Right lobe of liver (tissue), 6 donors: ENCODE results near the gene ITPKA. TPM values are rescaled to one million over a fixed set of nuclear protein-coding genes. Genes with fewer than 3 reads are reported as not detected.

Experiments used
- ATAC-seq, 4 donors: fragments of 200-7000 bp; cut with Tn5 transposase; one replicate each; pipeline ENCODE4 v1.9.1; 2020; ENCODE audit warnings: mild to moderate bottlenecking in 4 of 4, moderate library complexity in 4 of 4
- DNase-seq, 3 donors: peaks; one replicate each; pipeline ENCODE4 v3.0.0-alpha.2; 2020
- H3K27ac ChIP-seq, 3 donors: fragments of 200-600 bp; one replicate each; pipeline ENCODE4 v1.8.0; 2022
- H3K27me3 ChIP-seq, 2 donors: fragments of 200-600 bp; one replicate each; pipeline ENCODE4 v1.8.0; 2022
- H3K36me3 ChIP-seq, 4 donors: fragments of 200-600 bp; sonication (generic) in 1 of 4; one replicate each; pipeline versions ENCODE4 v1.5.1 to v1.8.0; 2017 to 2022; ENCODE audit warnings: control low read depth in 1 of 4
- H3K4me1 ChIP-seq, 4 donors: fragments of 200-600 bp; sonication (generic) in 1 of 4; one replicate each; pipeline versions ENCODE4 v1.5.1 to v1.8.0; 2017 to 2022; ENCODE audit warnings: control low read depth in 1 of 4
- H3K4me3 ChIP-seq, 3 donors: fragments of 200-600 bp; one replicate each; pipeline ENCODE4 v1.8.0; 2022
- H3K9me3 ChIP-seq, 4 donors: fragments of 200-600 bp; sonication (generic) in 1 of 4; one replicate each; pipeline versions ENCODE4 v1.5.1 to v1.8.0; 2017 to 2022; ENCODE audit warnings: control low read depth in 1 of 4
- POLR2A ChIP-seq: fragments of 450-650 bp; IDR thresholded peaks from one replicate; pipeline ENCODE4 v1.6.1; 2017; ENCODE audit warnings: antibody characterized with exemption, mild to moderate bottlenecking
- WGBS: methylation state at CpG from one replicate; pipeline ENCODE4 v1.1.6; 2018; ENCODE audit warnings: low coverage, low lambda C conversion rate; ENCODE audit not compliant: insufficient coverage; ENCODE audit errors: missing lambda C conversion rate; 5-methylcytosine and 5-hydroxymethylcytosine counted together
- intact Hi-C, 2 donors: fragments of 100-400 bp; cut with DNase I; formaldehyde crosslinking; loops; one replicate each; pipeline versions ENCODE4 v1.11.2 to v1.14.1; 2022
- total RNA-seq, 6 experiments: library from RNA; depleted of rRNA in 2 of 6; stranded (reverse); fragments of >200 nt in 2 of 6; fragmentation: NEBNext Ultra II Directional in 3 of 6; extraction: Animal tissue kit (Norgen Biotek cat#: 25700) in 3 of 6; gene quantifications; one replicate each; pipeline versions ENCODE4 v1.1.0 to v1.2.4, GENCODE V29; 2016 to 2023
- TF ChIP-seq, protein P1 (sequence below), 4 donors: fragments of 200-600 bp in 3 of 4; fragments of 450-650 bp in 1 of 4; IDR thresholded peaks; one replicate each; pipeline versions ENCODE4 v1.5.1 to v1.8.0; 2016 to 2022; ENCODE audit warnings: antibody characterized with exemption in 4 of 4, mild to moderate bottlenecking in 2 of 4
- donor health status: DM: no; HTN: yes; CAD: no.
- donor health status: DM: no; HTN: no; CAD: no.
- donor health status: DM: no; HTN: no; CAD: no.
- donor health status: DM: no; HTN: yes; CAD: no.
- donor health status: DM: no; HTN: yes; CAD: no.

The ITPKA gene
- total RNA-seq, 6 experiments from 2014 or later = 0.60 to 15.5 (median 1.4) TPM

DNA sequence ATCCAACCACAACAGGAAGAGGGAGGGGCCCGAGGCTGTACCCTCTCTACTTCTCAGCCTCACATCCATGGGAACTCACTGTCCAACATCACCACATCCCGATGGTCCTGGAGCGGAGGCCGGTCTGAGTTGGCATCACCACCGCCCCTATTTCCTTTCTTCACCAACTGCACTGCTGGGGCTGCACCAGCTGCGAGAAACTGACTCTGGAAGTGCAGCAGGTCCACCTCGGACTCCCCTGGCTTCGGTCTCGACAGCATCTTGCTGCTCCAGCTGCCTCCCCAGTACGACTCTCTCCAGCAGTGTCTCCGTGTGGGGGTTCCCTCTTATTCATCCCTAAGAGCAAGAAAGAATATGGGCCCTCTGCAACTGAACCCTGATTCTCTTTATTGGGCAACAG, 43.2 kb downstream of the ITPKA start:
- intact Hi-C loops = no loop called here
- DNase-seq (no peak), ATAC-seq (no peak)
- Histone ChIP-seq H3K9me3 (no peaks in the 10 kb centered on the region), H3K27ac (no peak overlapping the region), H3K4me3 (no peak overlapping the region), H3K27me3 (no peaks in the 10 kb centered on the region), H3K4me1 (no peaks in the 10 kb centered on the region), H3K36me3 (peaks cover 0 to 29% (median 4%) of the 10 kb centered on the region in 4 donors)
- WGBS = 87% methylated on average over 7 of the region's 11 CpGs
- TF ChIP-seq POLR2A = no peak
- TF ChIP-seq, protein P1, sequence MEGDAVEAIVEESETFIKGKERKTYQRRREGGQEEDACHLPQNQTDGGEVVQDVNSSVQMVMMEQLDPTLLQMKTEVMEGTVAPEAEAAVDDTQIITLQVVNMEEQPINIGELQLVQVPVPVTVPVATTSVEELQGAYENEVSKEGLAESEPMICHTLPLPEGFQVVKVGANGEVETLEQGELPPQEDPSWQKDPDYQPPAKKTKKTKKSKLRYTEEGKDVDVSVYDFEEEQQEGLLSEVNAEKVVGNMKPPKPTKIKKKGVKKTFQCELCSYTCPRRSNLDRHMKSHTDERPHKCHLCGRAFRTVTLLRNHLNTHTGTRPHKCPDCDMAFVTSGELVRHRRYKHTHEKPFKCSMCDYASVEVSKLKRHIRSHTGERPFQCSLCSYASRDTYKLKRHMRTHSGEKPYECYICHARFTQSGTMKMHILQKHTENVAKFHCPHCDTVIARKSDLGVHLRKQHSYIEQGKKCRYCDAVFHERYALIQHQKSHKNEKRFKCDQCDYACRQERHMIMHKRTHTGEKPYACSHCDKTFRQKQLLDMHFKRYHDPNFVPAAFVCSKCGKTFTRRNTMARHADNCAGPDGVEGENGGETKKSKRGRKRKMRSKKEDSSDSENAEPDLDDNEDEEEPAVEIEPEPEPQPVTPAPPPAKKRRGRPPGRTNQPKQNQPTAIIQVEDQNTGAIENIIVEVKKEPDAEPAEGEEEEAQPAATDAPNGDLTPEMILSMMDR (IDR thresholded peaks at IDR 0.05) = no peak

DNA sequence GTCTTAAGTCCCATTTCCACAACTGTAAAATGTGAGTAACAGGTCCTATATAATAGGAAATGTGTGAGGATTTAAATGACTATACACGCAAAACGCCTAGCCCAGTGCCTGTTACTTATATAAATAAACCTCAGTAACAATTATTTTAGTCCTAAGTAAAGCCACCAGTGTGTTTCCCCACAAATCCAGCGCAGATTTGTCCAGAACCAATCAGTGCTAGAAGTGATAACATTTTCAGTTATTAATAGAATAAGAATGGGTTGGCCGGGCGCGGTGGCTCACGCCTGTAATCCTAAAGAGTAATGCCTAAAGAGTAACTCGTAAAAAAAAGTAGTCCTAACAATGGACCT, 49.8 kb downstream of the ITPKA start:
- no peaks in the 10 kb centered on the region for H3K9me3 ChIP-seq
- no peak for ATAC-seq
- WGBS = 6% methylated on average over 8 of the region's 8 CpGs
- H3K27me3 ChIP-seq = no peaks in the 10 kb centered on the region
- H3K4me3 ChIP-seq = peak overlapping the region; percentile 73 to 93 (median 87)
- peaks cover 0 to 6% (median 3%) of the 10 kb centered on the region in 4 donors for H3K4me1 ChIP-seq
- no peak for DNase-seq
- no peaks in the 10 kb centered on the region for H3K36me3 ChIP-seq
- intact Hi-C loops = no loop called here
- peak overlapping the region; percentile 55 to 78 (median 65) for H3K27ac ChIP-seq
- TF ChIP-seq, protein P1 (IDR thresholded peaks at IDR 0.05) = no peak
- TF ChIP-seq POLR2A = no peak

DNA sequence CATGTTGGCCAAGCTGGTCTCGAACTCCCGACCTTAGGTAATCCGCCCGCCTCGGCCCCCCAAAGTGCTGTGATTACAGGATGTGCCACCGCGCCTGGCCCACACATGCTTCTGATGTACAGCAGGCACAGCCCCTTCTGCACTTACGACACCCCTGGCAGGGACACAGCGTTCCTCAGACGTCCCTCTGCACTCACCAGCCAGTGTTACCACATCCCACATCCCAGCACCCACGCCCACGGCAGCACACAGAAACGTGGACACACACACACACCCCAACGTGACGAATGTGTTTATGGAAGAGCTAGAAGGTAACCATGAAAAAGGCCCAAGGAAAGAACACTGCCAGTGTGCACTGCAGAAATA, 51.0 kb downstream of the ITPKA start:
- TF ChIP-seq POLR2A = no peak
- TF ChIP-seq, protein P1 (IDR thresholded peaks at IDR 0.05) = no peak
- intact Hi-C loops = no loop called here
- Histone ChIP-seq H3K27ac (peak overlapping the region in 1 of 3 donors; percentile 55), H3K4me1 (peaks cover 0 to 6% (median 3%) of the 10 kb centered on the region in 4 donors), H3K36me3 (no peaks in the 10 kb centered on the region), H3K4me3 (peak overlapping the region; percentile 73 to 93 (median 87)), H3K27me3 (no peaks in the 10 kb centered on the region), H3K9me3 (no peaks in the 10 kb centered on the region)
- WGBS = 32% methylated on average over 6 of the region's 15 CpGs
- ATAC-seq (peak in 3 of 4 donors; percentile 25 to 58 (median 37)), DNase-seq (peak in 1 of 3 donors; percentile 32)

DNA sequence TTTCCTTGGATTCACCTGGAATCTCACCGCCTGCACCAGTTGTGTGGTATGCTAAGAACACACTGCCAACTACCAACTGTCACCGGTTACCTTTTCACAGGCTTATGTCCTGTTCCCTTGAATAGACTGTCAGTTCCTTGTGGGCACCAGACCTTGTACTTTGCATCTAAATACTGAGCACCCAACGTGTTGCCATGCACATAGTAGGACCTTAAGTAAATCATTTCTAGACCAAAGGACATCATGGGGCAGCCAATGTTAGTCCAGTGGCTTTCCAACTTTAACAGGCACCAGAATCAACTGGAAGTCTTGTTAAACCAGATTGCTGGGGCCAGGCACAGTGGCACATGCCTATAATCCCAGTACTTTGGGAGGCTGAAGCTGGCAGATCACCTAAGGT, 51.5 kb downstream of the ITPKA start:
- Histone ChIP-seq H3K9me3 (no peaks in the 10 kb centered on the region), H3K27me3 (no peaks in the 10 kb centered on the region), H3K4me1 (peaks cover 0 to 6% (median 3%) of the 10 kb centered on the region in 4 donors), H3K36me3 (no peaks in the 10 kb centered on the region), H3K4me3 (no peak overlapping the region), H3K27ac (no peak overlapping the region)
- 75% methylated on average over 3 of the region's 3 CpGs for WGBS
- intact Hi-C loops = no loop called here
- TF ChIP-seq, protein P1 (IDR thresholded peaks at IDR 0.05) = no peak
- no peak for TF ChIP-seq POLR2A
- no peak for DNase-seq
- ATAC-seq = no peak
